Activated CD4-positive, CD25-positive, alpha-beta regulatory T cell treated with anti-CD3 and anti-CD28 coated beads, Interleukin-2, amount 50 U/mL, for 72 hours (primary cell): ENCODE data around the gene LONP1.
"Not testable (repeated sequence)": the region's sequence is repeated elsewhere in the genome, so short reads cannot be mapped to it uniquely, and the experiment has no call there.

ENCODE experiments used
- DNase-seq: peaks from one replicate; pipeline ENCODE4 v3.0.0; 2021

LONP1 gene

GRCh38 chr19:5707576-5708575 is 12.1 kb downstream of the LONP1 start:
- DNase-seq: no peak

- DNase-seq: no peak
Observed at GRCh38 chr19:5706876-5707573, 12.9 kb downstream of the LONP1 start.

GRCh38 chr19:5705552-5705951 is 14.4 kb downstream of the LONP1 start:
- no peak for DNase-seq

GRCh38 chr19:5703819-5704818 is 15.8 kb downstream of the LONP1 start:
- no peak for DNase-seq

GRCh38 chr19:5702053-5702410 is 17.9 kb downstream of the LONP1 start:
- DNase-seq: not testable (repeated sequence)

- no peak for DNase-seq
Observed at GRCh38 chr19:5700455-5701092, 19.4 kb downstream of the LONP1 start.

- DNase-seq: no peak
Observed at GRCh38 chr19:5698635-5699422, 21.1 kb downstream of the LONP1 start.

- DNase-seq: no peak
Observed at GRCh38 chr19:5697890-5698634, 21.9 kb downstream of the LONP1 start.

- no peak for DNase-seq
Observed at GRCh38 chr19:5697022-5697889, 22.7 kb downstream of the LONP1 start.

GRCh38 chr19:5696196-5697021 is 23.5 kb downstream of the LONP1 start:
- DNase-seq: no peak

GRCh38 chr19:5695649-5696195 is 24.2 kb downstream of the LONP1 start:
- DNase-seq: no peak

GRCh38 chr19:5694956-5695648 is 24.8 kb downstream of the LONP1 start:
- no peak for DNase-seq

GRCh38 chr19:5694167-5694955 is 25.6 kb downstream of the LONP1 start:
- DNase-seq: no peak

- no peak for DNase-seq
Observed at GRCh38 chr19:5693195-5694166, 26.5 kb downstream of the LONP1 start.

GRCh38 chr19:5692723-5693194 is 27.2 kb downstream of the LONP1 start:
- DNase-seq: no peak
